ENCODE data around the gene E2F1.

Gene E2F1, protein sequence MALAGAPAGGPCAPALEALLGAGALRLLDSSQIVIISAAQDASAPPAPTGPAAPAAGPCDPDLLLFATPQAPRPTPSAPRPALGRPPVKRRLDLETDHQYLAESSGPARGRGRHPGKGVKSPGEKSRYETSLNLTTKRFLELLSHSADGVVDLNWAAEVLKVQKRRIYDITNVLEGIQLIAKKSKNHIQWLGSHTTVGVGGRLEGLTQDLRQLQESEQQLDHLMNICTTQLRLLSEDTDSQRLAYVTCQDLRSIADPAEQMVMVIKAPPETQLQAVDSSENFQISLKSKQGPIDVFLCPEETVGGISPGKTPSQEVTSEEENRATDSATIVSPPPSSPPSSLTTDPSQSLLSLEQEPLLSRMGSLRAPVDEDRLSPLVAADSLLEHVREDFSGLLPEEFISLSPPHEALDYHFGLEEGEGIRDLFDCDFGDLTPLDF

DNA sequence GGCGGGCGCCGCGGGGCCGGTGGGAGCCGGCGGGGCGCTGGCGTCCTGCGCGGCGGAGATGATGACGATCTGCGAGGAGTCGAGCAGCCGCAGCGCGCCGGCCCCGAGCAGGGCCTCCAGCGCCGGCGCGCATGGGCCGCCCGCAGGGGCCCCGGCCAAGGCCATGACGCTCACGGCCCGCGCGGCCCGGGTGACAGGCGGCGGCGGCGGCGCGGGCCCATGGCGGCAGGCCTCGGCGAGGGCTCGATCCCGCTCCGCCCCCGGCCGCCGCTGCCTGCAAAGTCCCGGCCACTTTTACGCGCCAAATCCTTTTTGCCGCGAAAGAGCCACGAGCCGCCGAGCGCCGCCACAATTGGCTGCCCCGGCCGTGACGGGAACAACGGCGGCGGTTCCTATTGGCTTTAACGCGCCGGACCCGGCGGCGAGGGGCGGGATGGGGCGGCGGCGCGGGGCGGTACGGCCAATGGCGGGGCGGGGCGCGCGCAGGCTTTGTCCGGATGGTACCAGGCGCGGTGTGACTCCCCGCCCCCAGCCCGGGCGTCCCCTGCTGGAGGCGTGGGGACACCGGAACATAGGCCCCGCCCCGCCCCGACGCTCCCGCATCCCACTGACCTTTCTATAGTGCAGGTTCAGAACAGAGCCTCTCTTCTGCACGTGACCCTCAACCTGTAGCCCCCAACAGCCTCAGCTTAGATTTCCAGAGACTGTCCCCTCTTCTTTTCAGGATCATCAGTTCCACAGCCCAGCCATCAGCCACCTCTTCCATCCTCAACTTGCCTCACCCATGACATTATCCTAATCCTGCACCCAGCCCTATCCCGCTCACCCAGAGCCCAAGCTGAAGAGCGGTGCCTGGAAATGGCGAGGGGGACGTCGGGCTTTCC, at the start of gene E2F1:
E2F1 (minus strand) TSS at position 286 of the 884 bp plus-strand sequence; CDS start at position 165, 121 bp downstream.
- DNase-seq: peak; percentile 93

DNA sequence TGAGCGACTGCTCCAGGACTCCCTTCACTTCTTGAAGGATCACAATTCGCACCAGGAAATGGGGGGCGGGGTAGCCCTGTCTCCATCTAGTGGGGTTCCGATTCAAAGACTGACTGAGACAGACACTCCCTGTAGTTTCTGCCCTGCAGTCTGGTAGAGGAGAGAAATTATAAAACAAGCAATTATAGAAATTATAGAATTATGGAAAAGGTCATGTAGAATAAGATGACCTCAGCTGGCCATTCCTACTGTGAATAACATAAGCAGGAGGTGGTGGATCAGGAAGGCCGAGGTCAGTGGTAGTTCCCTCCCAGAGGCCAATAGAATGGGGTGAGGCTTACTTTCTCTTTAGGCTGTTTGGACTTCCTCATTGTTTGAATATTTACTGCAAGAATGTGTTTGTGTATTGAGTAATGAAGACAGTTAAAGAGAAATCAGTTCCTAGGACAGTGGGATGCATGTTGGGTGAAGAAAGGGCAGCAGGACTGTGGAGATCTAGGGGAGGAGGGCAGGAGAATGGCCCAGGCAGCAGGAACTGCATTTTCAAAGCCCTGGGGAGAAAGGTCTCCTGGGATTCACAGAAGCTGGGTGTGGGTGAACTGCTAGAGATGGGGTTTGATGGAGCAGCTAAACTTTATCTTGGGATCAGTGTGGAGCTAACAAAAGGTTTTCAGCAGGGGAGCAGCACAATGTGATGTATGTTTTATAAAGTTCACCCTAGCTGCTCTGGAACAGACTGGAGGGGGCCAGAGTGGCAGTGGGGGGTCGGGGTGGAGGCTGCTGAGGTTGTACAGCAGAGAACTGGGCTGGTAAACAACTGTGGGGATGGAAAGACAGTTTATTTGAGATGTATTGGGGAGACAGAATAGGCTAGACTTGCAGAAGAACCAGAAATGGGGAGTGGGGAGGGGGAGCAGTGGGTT, 47.7 kb upstream of the E2F1 start:
- DNase-seq: no peak

DNA sequence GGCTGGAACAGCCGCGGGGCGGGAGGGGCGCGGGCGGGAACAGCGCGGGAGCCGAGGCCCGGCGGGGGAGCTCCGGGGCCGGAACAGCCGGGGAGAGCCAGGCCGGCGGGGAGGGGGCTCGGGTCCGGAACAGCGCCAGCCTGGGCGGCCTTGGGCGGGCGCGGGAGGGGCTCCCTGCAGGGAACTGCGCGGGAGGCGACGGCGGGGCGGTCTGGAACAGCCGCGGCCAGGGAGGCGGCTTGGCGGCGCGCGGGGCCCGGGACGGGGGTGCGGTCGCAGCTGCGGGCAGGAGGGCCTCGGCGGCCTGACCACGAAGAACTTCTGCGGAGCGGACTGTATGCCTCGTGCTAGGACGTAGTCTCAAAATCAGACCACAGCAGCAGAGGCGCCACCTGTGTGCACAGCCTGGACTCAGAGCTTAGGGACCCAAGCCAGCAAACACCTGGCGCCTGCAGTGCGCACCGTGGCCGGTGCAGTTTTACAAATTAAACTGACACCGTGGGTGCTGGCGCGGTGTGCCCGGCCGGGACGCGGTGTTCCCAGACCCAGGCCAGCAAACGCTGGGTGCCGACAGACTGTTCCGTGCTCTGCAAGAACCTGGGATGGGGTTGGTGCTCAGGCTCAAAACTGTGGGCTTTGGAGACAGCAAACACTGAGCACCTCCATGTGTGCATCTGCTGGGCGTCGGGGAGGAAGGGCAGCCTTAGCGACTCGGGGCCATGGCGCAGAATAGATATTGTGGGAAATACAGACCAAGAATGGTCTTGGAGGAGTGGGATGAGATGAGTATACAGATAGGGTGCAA, 46.2 kb upstream of the E2F1 start:
- peak; percentile 81 for DNase-seq

GRCh38 chr20:33731693-33732165, 45.5 kb upstream of the E2F1 start, which contains the start of gene ZNF341:
ZNF341 (plus strand) TSS chr20:33731996; CDS start chr20:33732022, 26 bp downstream.
- peak; percentile 89 for DNase-seq

- DNase-seq: no peak
Measured at GRCh38 chr20:33730946-33731692, 44.9 kb upstream of the E2F1 start.

- DNase-seq: no peak
Measured at GRCh38 chr20:33729101-33729500, 42.9 kb upstream of the E2F1 start.

DNA sequence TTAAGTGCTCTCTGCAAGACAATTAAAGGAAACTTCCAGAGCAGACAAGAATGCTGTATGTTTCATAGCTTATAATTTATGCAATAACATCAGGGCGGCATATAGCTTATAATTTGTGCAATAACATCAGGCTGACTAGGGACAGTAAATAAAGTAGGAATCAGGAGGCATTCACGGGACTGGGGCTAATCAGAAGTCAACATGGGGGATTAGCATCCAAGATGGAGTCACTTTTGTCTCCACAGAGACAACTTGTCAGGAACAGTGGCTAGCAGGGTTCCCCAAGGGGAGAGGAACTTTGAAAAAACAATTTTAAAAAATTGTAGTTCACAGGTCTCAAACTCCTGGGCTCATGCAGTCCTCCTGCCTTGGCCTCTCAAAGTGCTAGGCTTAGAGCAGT, 42.3 kb upstream of the E2F1 start:
- DNase-seq: no peak

DNA sequence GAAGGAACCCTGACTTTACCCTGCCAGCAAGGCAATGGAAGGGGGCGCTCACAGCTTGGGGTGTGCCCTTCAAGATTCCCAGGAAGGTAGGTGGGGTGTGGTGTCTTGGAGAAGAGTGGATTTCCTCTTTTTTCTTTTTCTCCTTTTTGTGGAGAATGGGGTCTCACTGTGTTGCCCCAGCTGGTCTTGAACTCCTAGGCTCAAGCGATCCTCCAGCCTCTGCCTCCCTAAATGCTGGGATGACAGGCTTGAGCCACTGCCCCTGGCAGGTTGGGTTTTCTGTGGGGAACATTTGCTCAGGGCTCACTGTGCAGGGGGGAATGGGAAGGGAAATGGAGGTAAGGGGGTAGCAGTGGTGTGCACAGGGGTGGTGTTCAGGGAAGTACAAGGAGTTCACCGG, 41.6 kb upstream of the E2F1 start:
- DNase-seq: no peak

- DNase-seq: no peak
Measured at GRCh38 chr20:33727115-33727479, 40.9 kb upstream of the E2F1 start.

- DNase-seq: no peak
Measured at GRCh38 chr20:33725607-33726264, 39.6 kb upstream of the E2F1 start.

DNA sequence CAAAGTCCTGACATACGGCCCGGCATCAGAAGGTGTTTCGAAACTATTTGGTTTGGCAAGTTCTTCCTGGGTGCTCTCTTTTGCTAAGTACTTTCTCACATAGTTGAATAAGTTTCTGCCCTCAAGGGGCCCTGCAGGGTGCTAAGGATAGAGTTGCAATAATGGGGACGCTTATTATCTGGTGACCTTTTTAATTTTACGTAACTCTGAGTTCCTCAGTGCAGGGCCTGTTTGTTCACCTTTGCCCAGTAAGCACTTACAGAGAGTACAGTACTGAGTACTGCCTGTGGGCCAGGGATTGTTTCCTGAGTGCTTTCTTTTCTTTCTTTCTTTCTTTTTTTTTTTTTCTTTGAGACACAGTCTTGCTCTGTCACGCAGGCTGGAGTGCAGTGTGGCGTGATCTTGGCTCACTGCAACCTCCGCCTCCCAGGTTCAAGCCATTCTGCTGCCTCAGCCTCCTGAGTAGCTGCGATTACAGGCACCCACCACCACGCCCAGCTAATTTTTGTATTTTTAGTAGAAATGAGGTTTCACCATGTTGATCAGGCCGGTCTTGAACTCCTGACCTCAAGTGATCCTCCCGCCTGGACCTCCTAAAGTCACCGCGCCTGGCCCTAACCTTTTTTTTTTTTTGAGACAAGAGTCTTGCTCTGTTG, 38.4 kb upstream of the E2F1 start:
- DNase-seq: no peak

- no peak for DNase-seq
Measured at GRCh38 chr20:33721391-33722140, 35.4 kb upstream of the E2F1 start.

DNA sequence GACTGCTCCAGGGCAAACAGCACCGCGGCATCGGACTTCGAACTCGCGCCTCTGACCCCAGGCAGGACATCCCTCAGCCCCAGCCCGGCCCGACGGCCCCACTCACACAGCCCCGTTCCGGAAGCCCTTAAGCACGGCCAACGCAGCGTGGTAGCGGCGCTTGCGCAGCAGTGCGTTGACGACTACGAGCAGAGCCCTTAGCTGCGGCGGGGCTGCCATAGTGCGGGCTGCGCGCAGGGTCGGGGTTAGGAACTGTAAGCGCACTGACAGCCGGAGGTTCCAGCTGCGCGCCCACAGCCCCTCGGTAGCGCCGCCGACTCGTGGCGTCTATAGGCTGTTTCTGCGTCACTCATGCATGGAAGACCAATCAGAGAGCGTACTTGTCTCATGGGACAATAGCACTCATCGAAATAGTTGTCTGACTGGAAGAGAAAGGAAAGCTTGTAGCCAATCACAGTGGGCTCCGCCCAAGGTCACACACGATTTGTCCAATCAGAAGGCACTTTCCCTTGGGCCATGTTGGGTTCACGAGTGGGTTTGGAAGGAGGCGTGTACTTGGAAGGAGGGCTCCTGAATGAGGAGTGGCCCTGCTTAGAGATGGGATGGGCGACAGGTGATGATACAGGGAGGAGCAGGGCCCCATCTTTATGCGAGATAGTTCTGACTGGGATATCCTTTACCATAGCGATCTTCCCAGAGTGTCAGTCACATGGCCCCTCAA, 34.0 kb upstream of the E2F1 start, which contains the start of gene PXMP4:
PXMP4 (minus strand) TSS at position 322 of the 721 bp plus-strand sequence; CDS start at position 219, 103 bp downstream.
- DNase-seq: peak; percentile 78

DNA sequence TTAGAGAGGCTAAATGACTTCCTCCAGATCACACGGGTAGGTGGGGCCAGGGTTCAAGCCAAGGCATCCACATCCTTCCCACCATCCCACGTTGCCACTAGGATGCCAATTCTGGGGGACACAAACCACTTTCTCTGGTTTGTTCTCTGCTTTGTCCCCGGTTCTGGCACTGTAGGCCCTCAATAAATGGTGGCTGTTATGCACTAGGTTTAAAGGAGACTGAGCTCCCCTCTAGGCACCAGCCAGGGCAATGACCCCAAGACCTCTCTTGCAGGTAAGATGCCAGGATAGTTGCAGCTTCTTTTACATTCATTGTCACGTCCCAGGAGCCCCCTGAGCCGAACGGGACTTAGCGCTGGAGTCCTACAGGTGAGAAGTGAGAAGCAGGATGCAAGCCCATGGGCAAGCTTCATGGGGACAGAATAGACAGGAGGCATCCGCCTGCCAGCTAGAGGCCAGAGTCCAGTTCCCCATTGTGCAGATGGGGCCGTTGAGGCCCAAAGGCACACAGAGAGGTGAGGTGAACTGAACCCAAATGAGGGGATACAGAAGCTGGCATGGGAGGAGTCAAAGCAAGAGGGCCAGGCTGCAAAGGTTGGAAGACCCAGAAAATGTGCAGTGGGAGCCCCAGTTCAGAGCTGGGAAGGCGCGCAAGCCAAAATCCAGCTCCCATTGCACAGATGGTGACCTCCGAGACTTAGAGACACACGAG, 33.2 kb upstream of the E2F1 start:
- DNase-seq: no peak

GRCh38 chr20:33716498-33716897, 30.3 kb upstream of the E2F1 start:
- DNase-seq: no peak

DNA sequence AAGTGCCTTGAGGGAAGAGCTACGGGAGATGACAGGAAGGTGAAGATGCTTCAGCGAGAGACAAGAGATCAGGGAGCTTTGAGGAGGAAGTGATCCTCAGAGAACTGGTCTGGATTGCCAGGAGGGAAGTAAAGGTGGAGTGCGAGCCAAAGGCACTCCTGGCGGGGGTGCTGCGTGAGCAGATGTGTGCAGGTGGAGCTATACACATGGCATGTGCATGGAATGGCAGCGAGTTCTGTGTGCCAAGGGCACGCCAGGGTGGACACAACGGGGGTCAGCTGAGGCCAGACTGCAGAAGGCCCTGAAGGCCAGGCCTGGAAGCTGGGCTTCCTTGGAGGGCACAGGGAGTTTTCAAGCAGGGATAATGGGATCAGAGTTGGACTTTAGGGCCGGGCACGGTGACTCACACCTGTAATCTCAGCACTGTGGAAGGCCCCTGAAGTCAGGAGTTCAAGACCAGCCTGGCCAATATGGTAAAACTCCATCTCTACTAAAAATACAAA, 27.7 kb upstream of the E2F1 start:
- DNase-seq: no peak

GRCh38 chr20:33711446-33711738, 25.2 kb upstream of the E2F1 start:
- no peak for DNase-seq

Measured in activated CD8-positive, alpha-beta memory T cell treated with anti-CD3 and anti-CD28 coated beads, Interleukin-2, amount 50 U/mL, for 4 hours (primary cell).